H9 (cell line): ENCODE results near the gene NDE1. TPM values are rescaled to one million over a fixed set of nuclear protein-coding genes. Genes with fewer than 3 reads are reported as not detected.

Experiments used
- DNase-seq: peaks from one replicate; pipeline ENCODE4 v3.0.0-alpha.2; 2017
- H2AFZ ChIP-seq: one replicate; pipeline ENCODE4 v1.6.1; 2013; ENCODE audit warnings: mild to moderate bottlenecking, low read length, control low read depth, moderate library complexity
- H2AK5ac ChIP-seq: 2 replicates; pipeline ENCODE4 v1.6.1; 2013; ENCODE audit warnings: low read length, control low read depth, mixed read lengths; ENCODE audit not compliant: insufficient read length
- H2BK120ac ChIP-seq: one replicate; pipeline ENCODE4 v1.6.1; 2013; ENCODE audit warnings: low read depth, mild to moderate bottlenecking, low read length, control low read depth, inconsistent platforms; ENCODE audit not compliant: poor library complexity, severe bottlenecking
- H2BK12ac ChIP-seq: 2 replicates; pipeline ENCODE4 v1.6.1; 2013; ENCODE audit warnings: low read length, control low read depth, mixed read lengths, low read depth; ENCODE audit not compliant: insufficient read length
- H2BK15ac ChIP-seq: 2 replicates; pipeline ENCODE4 v1.6.1; 2013; ENCODE audit warnings: low read depth, low read length, control low read depth
- H2BK20ac ChIP-seq: one replicate; pipeline ENCODE4 v1.6.1; 2013; ENCODE audit warnings: low read depth, mild to moderate bottlenecking, low read length, control low read depth, inconsistent platforms; ENCODE audit not compliant: poor library complexity, severe bottlenecking
- H2BK5ac ChIP-seq: 2 replicates; pipeline ENCODE4 v1.6.1; 2013; ENCODE audit warnings: low read length, control low read depth, mixed read lengths; ENCODE audit not compliant: insufficient read length
- H3K14ac ChIP-seq: 2 replicates; pipeline ENCODE4 v1.6.1; 2013; ENCODE audit warnings: low read length, control low read depth; ENCODE audit not compliant: insufficient read depth
- H3K18ac ChIP-seq: 2 replicates; pipeline ENCODE4 v1.6.1; 2013; ENCODE audit warnings: low read depth, mild to moderate bottlenecking, mixed read lengths, low read length, control low read depth; ENCODE audit not compliant: insufficient read length
- H3K23ac ChIP-seq: 2 replicates; pipeline ENCODE4 v1.6.1; 2013; ENCODE audit warnings: low read length, control low read depth, mixed read lengths, low read depth; ENCODE audit not compliant: insufficient read length
- H3K23me2 ChIP-seq: 2 replicates; pipeline ENCODE4 v1.6.1; 2013; ENCODE audit warnings: low read depth, mild to moderate bottlenecking, mixed read lengths, low read length, control low read depth; ENCODE audit not compliant: insufficient read length, poor library complexity, severe bottlenecking
- H3K27ac ChIP-seq: 2 replicates; pipeline ENCODE4 v1.5.1; 2013; ENCODE audit warnings: low read length, control low read depth, mixed read lengths, low read depth; ENCODE audit not compliant: insufficient read length
- H3K27me3 ChIP-seq: 2 replicates; pipeline ENCODE4 v1.6.1; 2013; ENCODE audit warnings: low read length, control low read depth, inconsistent platforms; ENCODE audit not compliant: insufficient read depth
- H3K4ac ChIP-seq: 2 replicates; pipeline ENCODE4 v1.6.1; 2013; ENCODE audit warnings: low read depth, mild to moderate bottlenecking, control low read depth, inconsistent platforms, low read length, moderate library complexity
- H3K4me1 ChIP-seq: 2 replicates; pipeline ENCODE4 v1.6.1; 2013; ENCODE audit warnings: low read length, control low read depth, inconsistent platforms; ENCODE audit not compliant: insufficient read depth
- H3K4me2 ChIP-seq: 2 replicates; pipeline ENCODE4 v1.6.1; 2013; ENCODE audit warnings: low read length, control low read depth, mixed read lengths; ENCODE audit not compliant: insufficient read length, insufficient read depth
- H3K56ac ChIP-seq: 2 replicates; pipeline ENCODE4 v1.6.1; 2013; ENCODE audit warnings: low read depth, mild to moderate bottlenecking, mixed read lengths, low read length, control low read depth; ENCODE audit not compliant: insufficient read length
- H3K79me1 ChIP-seq: 2 replicates; pipeline ENCODE4 v1.6.1; 2013; ENCODE audit warnings: low read depth, mild to moderate bottlenecking, moderate library complexity, low read length, control low read depth, inconsistent platforms; ENCODE audit not compliant: insufficient read depth, poor library complexity, severe bottlenecking
- H3K79me2 ChIP-seq: 2 replicates; pipeline ENCODE4 v1.6.1; 2013; ENCODE audit warnings: low read length, control low read depth, inconsistent platforms; ENCODE audit not compliant: insufficient read depth
- H3K9ac ChIP-seq: 2 replicates; pipeline ENCODE4 v1.6.1; 2013; ENCODE audit warnings: low read length, control low read depth, mixed read lengths; ENCODE audit not compliant: insufficient read length; ENCODE audit errors: extremely low read depth
- H3K9me3 ChIP-seq: one replicate; pipeline ENCODE4 v1.6.1; 2013; ENCODE audit warnings: low read depth, low read length, inconsistent platforms; ENCODE audit not compliant: control insufficient read depth
- H3T11ph ChIP-seq: one replicate; pipeline ENCODE4 v1.6.1; 2013; ENCODE audit warnings: mild to moderate bottlenecking, low read length, control low read depth, inconsistent platforms
- H4K20me1 ChIP-seq: one replicate; pipeline ENCODE4 v1.6.1; 2013; ENCODE audit not compliant: control insufficient read depth, insufficient read length, insufficient read depth
- H4K5ac ChIP-seq: 2 replicates; pipeline ENCODE4 v1.6.1; 2013; ENCODE audit warnings: low read depth, mild to moderate bottlenecking, mixed read lengths, low read length, control low read depth; ENCODE audit not compliant: insufficient read length
- H4K8ac ChIP-seq: replicated peaks from 2 replicates; pipeline ENCODE4 v1.6.1; 2013; ENCODE audit warnings: low read length, control low read depth, mixed read lengths, low read depth; ENCODE audit not compliant: insufficient read length
- H4K91ac ChIP-seq: 2 replicates; pipeline ENCODE4 v1.6.1; 2013; ENCODE audit warnings: low read depth, mild to moderate bottlenecking, moderate library complexity, mixed read lengths, low read length, control low read depth; ENCODE audit not compliant: insufficient read length
- H3K27ac Mint-ChIP-seq, 3 experiments: 2 replicates in 2 of 3; 3 replicates in 1 of 3; pipeline ENCODE4 v1.8.0; 2020 to 2021; ENCODE audit warnings: mixed read lengths in 3 of 3, mild to moderate bottlenecking in 1 of 3, moderate library complexity in 1 of 3
- H3K27me3 Mint-ChIP-seq: 2 replicates; pipeline ENCODE4 v1.8.0; 2021; ENCODE audit warnings: low read depth, mild to moderate bottlenecking, moderate library complexity, mixed read lengths
- H3K36me3 Mint-ChIP-seq, 3 experiments: 2 replicates in 2 of 3; 3 replicates in 1 of 3; pipeline ENCODE4 v1.8.0; 2020 to 2021; ENCODE audit warnings: low read depth in 3 of 3, mixed read lengths in 3 of 3; ENCODE audit not compliant: insufficient read depth in 1 of 3
- H3K4me1 Mint-ChIP-seq, 2 experiments: 2 replicates each; pipeline ENCODE4 v1.8.0; 2020; ENCODE audit warnings: mixed read lengths in 2 of 2
- H3K4me3 Mint-ChIP-seq, 2 experiments: 2 replicates in 1 of 2; 3 replicates in 1 of 2; pipeline ENCODE4 v1.8.0; 2020 to 2021; ENCODE audit warnings: mild to moderate bottlenecking in 2 of 2, mixed read lengths in 2 of 2, moderate library complexity in 1 of 2
- H3K9me3 Mint-ChIP-seq, 2 experiments: 2 replicates in 1 of 2; 3 replicates in 1 of 2; pipeline ENCODE4 v1.8.0; 2020; ENCODE audit warnings: mild to moderate bottlenecking in 2 of 2, mixed read lengths in 2 of 2, moderate library complexity in 1 of 2
- CTCF ChIP-seq: fragments of 200-600 bp; sonication (generic); conservative IDR thresholded peaks from 3 replicates; pipeline ENCODE4 v1.8.0; 2021; ENCODE audit warnings: antibody characterized with exemption, mild to moderate bottlenecking
- WGBS: extraction: QIAGEN DNeasy Blood & Tissue Kit; methylation state at CpG from one replicate; pipeline ENCODE4 v1.1.7; 2013; ENCODE audit warnings: missing lambda C conversion rate, low lambda C conversion rate, mixed read lengths; ENCODE audit not compliant: insufficient read length; ENCODE audit errors: extremely low coverage; 5-methylcytosine and 5-hydroxymethylcytosine counted together
- total RNA-seq: library from RNA; stranded (reverse); gene quantifications from 2 replicates; pipeline ENCODE4 v1.2.1, GENCODE V29; 2021

The NDE1 gene
- total RNA-seq, 1 experiment from 2014 or later, result 49.6 TPM

- Mint-ChIP-seq H3K4me1 (peaks cover 10 to 16% of the 10 kb centered on the region in 2 experiments), H3K9me3 (no peaks in the 10 kb centered on the region), H3K4me3 (no peak overlapping the region), H3K27ac (no peak overlapping the region), H3K36me3 (no peaks in the 10 kb centered on the region), H3K27me3 (peaks cover 8% of the 10 kb centered on the region)
- no peak overlapping the region for H3K56ac ChIP-seq
- no peak overlapping the region for H3K4ac ChIP-seq
- no peak overlapping the region for H3T11ph ChIP-seq
- no peak overlapping the region for H4K91ac ChIP-seq
- no peak overlapping the region for H2AFZ ChIP-seq
- H3K79me1 ChIP-seq, result no peaks in the 10 kb centered on the region
- H3K79me2 ChIP-seq, result no peaks in the 10 kb centered on the region
- H3K18ac ChIP-seq, result no peak overlapping the region
- no peak overlapping the region for H3K9ac ChIP-seq
- no peak overlapping the region for H3K23ac ChIP-seq
- no CpG with 5 or more reads among the region's 23 CpGs for WGBS
- H2BK5ac ChIP-seq, result no peak overlapping the region
- no peaks in the 10 kb centered on the region for H3K9me3 ChIP-seq
- no peaks in the 10 kb centered on the region for H4K20me1 ChIP-seq
- H3K14ac ChIP-seq, result no peak overlapping the region
- H4K5ac ChIP-seq, result no peak overlapping the region
- no peak overlapping the region for H2BK20ac ChIP-seq
- H2BK12ac ChIP-seq, result no peak overlapping the region
- no peak overlapping the region for H3K4me2 ChIP-seq
- H3K4me1 ChIP-seq, result no peaks in the 10 kb centered on the region
- H2BK120ac ChIP-seq, result no peak overlapping the region
- no peak for TF ChIP-seq CTCF
- H3K23me2 ChIP-seq, result no peaks in the 10 kb centered on the region
- no peak overlapping the region for H2BK15ac ChIP-seq
- no peaks in the 10 kb centered on the region for H3K27me3 ChIP-seq
- H3K27ac ChIP-seq, result no peak overlapping the region
- no peak overlapping the region for H4K8ac ChIP-seq
- no peak overlapping the region for H2AK5ac ChIP-seq
- peak; percentile 60 for DNase-seq
These were observed 107.7 kb downstream of the NDE1 start for GRCh38 chr16:15757630-15758251.
